ENCODE measurements around the gene PIF1. TPM values are rescaled to one million over a fixed set of nuclear protein-coding genes. Genes with fewer than 3 reads are reported as not detected.

PIF1 gene
- total RNA-seq, 1 donor from 2014 or later: 1.7 TPM

DNA sequence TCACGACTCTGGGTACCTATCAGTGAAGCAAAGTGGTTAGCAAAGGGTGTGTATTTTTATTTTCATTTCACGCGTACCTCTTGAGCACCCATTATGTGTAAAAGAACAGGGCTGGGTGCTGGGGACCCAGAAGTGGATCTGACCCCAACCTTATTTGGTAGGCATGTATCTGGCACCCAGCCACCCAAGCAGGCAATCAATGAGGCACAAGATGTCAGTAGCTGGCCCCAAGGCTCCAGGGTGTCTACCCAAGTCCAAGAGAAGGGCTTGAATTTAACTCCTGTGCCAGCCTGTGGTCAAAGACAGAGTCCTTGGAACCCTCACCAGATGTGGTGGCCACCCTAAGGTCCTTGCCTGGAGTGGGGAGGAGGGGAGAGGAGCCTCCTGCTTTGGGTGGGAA lies 22.0 kb upstream of the PIF1 start:
- Histone ChIP-seq H3K27ac (ENCODE audit: low read depth, low read length) (no peak overlapping the region), H4K20me1 (ENCODE audit: insufficient read depth, low read length) (peaks cover 70% of the 10 kb centered on the region), H3K9me3 (ENCODE audit: insufficient read depth, low read depth, low read length) (no peaks in the 10 kb centered on the region), H3K27me3 (ENCODE audit: insufficient read depth, low read length) (no peaks in the 10 kb centered on the region), H3K4me3 (ENCODE audit: insufficient read depth, low read depth, low read length) (no peak overlapping the region), H3K4me2 (ENCODE audit: low read length) (no peak overlapping the region), H2AFZ (ENCODE audit: low read depth, low read length) (no peak overlapping the region), H3K36me3 (ENCODE audit: insufficient read depth, low read length) (peaks cover 3% of the 10 kb centered on the region), H3K79me2 (ENCODE audit: insufficient read depth, low read length) (peaks cover 60% of the 10 kb centered on the region), H3K4me1 (ENCODE audit: insufficient read depth, low read length) (peaks cover 23% of the 10 kb centered on the region), H3K9ac (ENCODE audit: low read length) (no peak overlapping the region)
- Mint-ChIP-seq H3K4me1 (ENCODE audit: low read depth, unreplicated experiment) (peaks cover 38% of the 10 kb centered on the region), H3K36me3 (ENCODE audit: low read depth, unreplicated experiment) (peaks cover 6% of the 10 kb centered on the region), H3K27me3 (ENCODE audit: low read depth, unreplicated experiment) (no peaks in the 10 kb centered on the region), H3K27ac (ENCODE audit: unreplicated experiment) (no peak overlapping the region), H3K9me3 (ENCODE audit: unreplicated experiment) (no peaks in the 10 kb centered on the region), H3K4me3 (ENCODE audit: unreplicated experiment) (no peak overlapping the region)
- no peak for FAIRE-seq
- TF ChIP-seq CTCF (IDR thresholded peaks at IDR 0.05; ENCODE audit: insufficient read depth, low read depth, low read length) (no peak), EZH2 (IDR thresholded peaks at IDR 0.05; ENCODE audit: insufficient read depth, low read length) (no peak)
- DNase-seq (ENCODE audit: low read depth): no peak

DNA sequence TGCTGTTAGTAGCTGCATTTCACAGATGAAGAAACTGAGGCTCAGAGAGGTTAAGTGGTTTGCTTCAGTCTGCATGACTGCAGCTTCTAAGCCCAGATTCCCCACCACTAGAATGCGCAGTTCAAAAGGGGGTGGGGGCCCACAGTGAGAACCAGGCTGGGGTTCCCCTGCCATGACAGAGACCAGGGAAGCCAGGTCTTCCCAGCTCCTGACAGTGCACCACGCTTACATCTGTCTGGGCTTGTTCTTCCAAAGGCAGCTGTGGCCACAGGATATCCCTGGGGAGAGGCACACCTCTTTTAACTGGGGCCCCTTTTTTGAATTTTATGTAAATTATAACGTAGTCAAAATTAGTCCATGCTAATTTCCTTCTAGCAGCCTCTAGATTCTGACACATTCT lies 21.6 kb upstream of the PIF1 start:
- no peak overlapping the region for H3K4me3 ChIP-seq (ENCODE audit: insufficient read depth, low read depth, low read length)

More for the DNA sequence above, 21.6 kb upstream of the PIF1 start:
- DNase-seq (ENCODE audit: low read depth) (no peak), FAIRE-seq (no peak)
- no peak for TF ChIP-seq CTCF (IDR thresholded peaks at IDR 0.05; ENCODE audit: insufficient read depth, low read depth, low read length)
- TF ChIP-seq EZH2 (IDR thresholded peaks at IDR 0.05; ENCODE audit: insufficient read depth, low read length): no peak
- Mint-ChIP-seq H3K4me1 (ENCODE audit: low read depth, unreplicated experiment) (peaks cover 36% of the 10 kb centered on the region), H3K9me3 (ENCODE audit: unreplicated experiment) (no peaks in the 10 kb centered on the region), H3K36me3 (ENCODE audit: low read depth, unreplicated experiment) (peaks cover 6% of the 10 kb centered on the region), H3K4me3 (ENCODE audit: unreplicated experiment) (no peak overlapping the region), H3K27ac (ENCODE audit: unreplicated experiment) (no peak overlapping the region), H3K27me3 (ENCODE audit: low read depth, unreplicated experiment) (no peaks in the 10 kb centered on the region)
- Histone ChIP-seq H3K9ac (ENCODE audit: low read length) (no peak overlapping the region), H3K36me3 (ENCODE audit: insufficient read depth, low read length) (peaks cover 3% of the 10 kb centered on the region), H3K4me1 (ENCODE audit: insufficient read depth, low read length) (peaks cover 26% of the 10 kb centered on the region), H3K79me2 (ENCODE audit: insufficient read depth, low read length) (peaks cover 64% of the 10 kb centered on the region), H3K9me3 (ENCODE audit: insufficient read depth, low read depth, low read length) (no peaks in the 10 kb centered on the region), H3K27me3 (ENCODE audit: insufficient read depth, low read length) (no peaks in the 10 kb centered on the region), H3K27ac (ENCODE audit: low read depth, low read length) (no peak overlapping the region), H3K4me2 (ENCODE audit: low read length) (no peak overlapping the region), H4K20me1 (ENCODE audit: insufficient read depth, low read length) (peaks cover 73% of the 10 kb centered on the region), H2AFZ (ENCODE audit: low read depth, low read length) (no peak overlapping the region)

Measured in astrocyte (in vitro differentiated cells and primary cell).